ENCODE measurements around the gene TMEM222.

Gene TMEM222

GRCh38 chr1:27368869-27369582, 47.1 kb downstream of the TMEM222 start:
- TF ChIP-seq REST (IDR thresholded peaks at IDR 0.05; ENCODE audit: insufficient read depth in 1 of 2, low read depth in 2 of 2, low read length in 2 of 2) = no peak
- no peak for TF ChIP-seq FOXP2 (optimal IDR thresholded peaks at IDR 0.05; ENCODE audit: borderline replicate concordance, extremely low read depth, extremely low read length, insufficient read depth)

- TF ChIP-seq SIN3A (IDR thresholded peaks at IDR 0.05; ENCODE audit: borderline replicate concordance, insufficient read depth, low read length) (no peak), REST (IDR thresholded peaks at IDR 0.05; ENCODE audit: insufficient read depth in 1 of 2, low read depth in 2 of 2, low read length in 2 of 2) (no peak), FOXP2 (optimal IDR thresholded peaks at IDR 0.05; ENCODE audit: borderline replicate concordance, extremely low read depth, extremely low read length, insufficient read depth) (no peak), TAF1 (IDR thresholded peaks at IDR 0.05; ENCODE audit: borderline replicate concordance, insufficient read depth, low read length) (no peak), POLR2AphosphoS5 (IDR thresholded peaks at IDR 0.05; ENCODE audit: low read depth, low read length) (no peak)
Measured at GRCh38 chr1:27372022-27372807, 50.3 kb downstream of the TMEM222 start.

GRCh38 chr1:27372808-27373690, 51.1 kb downstream of the TMEM222 start:
- TF ChIP-seq POLR2AphosphoS5 (IDR thresholded peaks at IDR 0.05; ENCODE audit: low read depth, low read length) = no peak
- TF ChIP-seq TAF1 (IDR thresholded peaks at IDR 0.05; ENCODE audit: borderline replicate concordance, insufficient read depth, low read length) = no peak
- TF ChIP-seq REST (IDR thresholded peaks at IDR 0.05; ENCODE audit: insufficient read depth in 1 of 2, low read depth in 2 of 2, low read length in 2 of 2) = no peak
- no peak for TF ChIP-seq SIN3A (IDR thresholded peaks at IDR 0.05; ENCODE audit: borderline replicate concordance, insufficient read depth, low read length)
- TF ChIP-seq FOXP2 (optimal IDR thresholded peaks at IDR 0.05; ENCODE audit: borderline replicate concordance, extremely low read depth, extremely low read length, insufficient read depth) = no peak

GRCh38 chr1:27374362-27375086, 52.6 kb downstream of the TMEM222 start, which contains the start of gene FCN3:
Gene FCN3, minus strand, starts transcription at chr1:27374824. Its CDS starts 6 bp downstream, at chr1:27374818.
- TF ChIP-seq FOXP2 (optimal IDR thresholded peaks at IDR 0.05; ENCODE audit: borderline replicate concordance, extremely low read depth, extremely low read length, insufficient read depth) = no peak
- no peak for TF ChIP-seq SIN3A (IDR thresholded peaks at IDR 0.05; ENCODE audit: borderline replicate concordance, insufficient read depth, low read length)
- TF ChIP-seq TAF1 (IDR thresholded peaks at IDR 0.05; ENCODE audit: borderline replicate concordance, insufficient read depth, low read length) = no peak
- TF ChIP-seq REST (IDR thresholded peaks at IDR 0.05; ENCODE audit: insufficient read depth in 1 of 2, low read depth in 2 of 2, low read length in 2 of 2) = no peak
- no peak for TF ChIP-seq POLR2AphosphoS5 (IDR thresholded peaks at IDR 0.05; ENCODE audit: low read depth, low read length)

Data from PFSK-1 (cell line).